HG02870 (cell line): Measurements from ENCODE around the gene VTI1A.
A peak's percentile ranks its signal among the peaks of the same experiment; 100 is the strongest.

Source experiments
- ATAC-seq: cut with Tn5 transposase; IDR thresholded peaks from one replicate; pipeline ENCODE4 v1.9.1; 2021; ENCODE audit warnings: mild to moderate bottlenecking, moderate library complexity; ENCODE audit not compliant: unreplicated experiment

VTI1A gene

DNA sequence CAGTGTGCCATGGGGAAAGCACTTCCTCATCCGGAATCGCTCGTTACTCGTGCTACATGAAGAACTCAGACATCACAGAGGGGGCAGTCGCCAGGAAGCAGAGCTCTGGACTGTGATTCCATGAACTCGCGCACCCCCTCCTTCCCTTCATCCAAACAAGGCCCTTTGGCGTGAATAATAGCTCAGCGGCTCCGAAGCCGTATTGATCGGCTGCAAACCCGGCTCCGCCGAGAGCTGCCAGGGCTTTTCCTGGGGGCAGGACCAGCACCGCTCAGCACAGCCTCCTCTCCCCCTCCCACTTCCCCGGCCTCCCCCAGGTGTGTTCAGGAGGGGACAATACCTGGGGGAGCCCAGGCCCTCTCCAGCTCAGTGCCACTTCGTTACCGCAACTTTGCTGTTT is 374.0 kb downstream of the VTI1A start:
- no peak for ATAC-seq

- ATAC-seq, result no peak
Measured at GRCh38 chr10:112821663-112822062, 374.6 kb downstream of the VTI1A start.

DNA sequence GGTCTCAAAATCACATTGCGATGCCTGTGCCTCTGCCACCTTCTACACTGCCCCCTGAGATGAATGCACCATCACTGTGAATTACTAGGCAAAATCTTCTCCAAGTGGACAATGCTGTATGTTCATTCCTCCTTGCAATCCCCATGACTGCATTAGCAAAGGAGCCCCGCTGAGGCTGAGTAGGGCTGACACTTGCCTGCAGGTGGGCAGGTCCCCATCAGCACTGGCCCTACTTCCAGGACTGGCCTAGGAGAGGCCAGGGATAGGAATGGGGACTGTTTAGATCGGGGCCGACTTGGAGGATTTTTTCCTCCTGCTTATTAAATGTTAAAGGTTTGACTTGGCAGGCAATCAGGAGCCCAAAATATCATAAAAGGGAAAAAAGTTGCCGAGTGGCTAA is 376.0 kb downstream of the VTI1A start:
- no peak for ATAC-seq

DNA sequence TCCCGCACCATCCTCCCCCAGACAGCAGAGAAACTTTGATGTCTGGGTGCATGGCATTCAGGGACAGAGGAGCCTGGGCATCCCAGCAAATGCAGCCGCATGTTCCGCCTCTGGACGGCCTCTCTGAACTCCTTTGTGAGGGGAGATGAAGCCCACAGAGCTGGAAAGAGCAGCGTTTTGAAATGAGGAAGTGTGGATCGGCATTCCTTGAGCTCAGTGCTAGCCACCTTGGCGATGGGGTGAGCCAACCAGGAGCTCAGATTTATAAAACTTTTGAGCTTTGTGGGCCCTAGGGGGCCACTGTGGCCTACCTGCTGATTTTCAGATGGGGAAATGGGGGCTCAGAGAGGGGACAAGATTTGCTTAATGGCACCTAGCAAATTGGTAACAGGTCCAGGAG is 376.6 kb downstream of the VTI1A start:
- no peak for ATAC-seq

DNA sequence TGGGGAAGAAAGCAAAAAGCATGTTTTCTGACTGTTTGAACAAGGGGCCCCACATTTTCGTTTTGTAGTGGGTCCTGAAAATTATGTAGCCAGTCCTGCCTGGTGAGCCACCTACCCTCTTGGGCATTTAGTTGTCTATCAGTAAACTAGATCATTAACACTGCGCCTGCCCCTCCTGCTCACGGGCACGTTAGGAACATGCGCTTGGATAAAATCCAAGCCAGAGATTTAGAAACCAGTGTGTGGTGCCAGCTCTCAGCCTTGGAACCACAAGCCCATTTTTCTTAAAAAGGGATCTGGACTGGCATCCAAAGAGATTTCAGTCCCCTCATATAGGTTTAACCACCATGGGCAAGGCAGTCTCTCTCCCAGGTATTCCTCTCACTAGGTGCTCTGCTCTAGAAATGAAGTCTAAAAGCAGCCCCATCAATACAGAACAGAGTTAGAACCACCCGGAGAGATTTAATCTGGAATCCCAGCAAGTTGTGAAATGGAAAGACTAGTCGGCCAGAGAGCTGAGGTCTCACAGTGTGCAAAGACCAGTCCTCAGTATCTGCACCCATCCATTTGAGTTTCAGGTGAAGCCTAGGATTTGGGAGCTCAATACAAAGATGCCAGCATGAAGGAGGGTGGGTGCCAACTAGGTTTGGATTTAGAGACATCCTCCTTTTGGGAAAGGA is 379.1 kb downstream of the VTI1A start:
- no peak for ATAC-seq

DNA sequence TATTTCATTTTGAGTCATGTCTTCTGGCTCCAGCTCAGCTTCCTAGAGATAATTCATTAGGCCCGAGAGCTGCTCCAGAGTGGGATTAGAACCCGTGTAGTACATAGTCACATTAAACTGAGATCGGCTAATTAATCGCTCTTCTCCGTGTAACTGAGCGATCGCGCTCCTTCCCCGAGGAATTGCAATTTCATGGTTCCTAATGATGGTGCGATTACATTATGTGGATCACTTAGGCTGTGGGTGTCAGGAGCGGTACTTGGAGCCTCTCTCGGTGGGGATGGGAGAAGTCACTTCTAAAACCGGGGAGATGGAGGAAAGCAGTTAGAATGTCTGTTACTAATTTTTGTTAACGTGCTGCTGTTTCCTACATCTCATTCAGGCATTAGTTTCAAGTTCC is 380.1 kb downstream of the VTI1A start:
- ATAC-seq, result no peak

DNA sequence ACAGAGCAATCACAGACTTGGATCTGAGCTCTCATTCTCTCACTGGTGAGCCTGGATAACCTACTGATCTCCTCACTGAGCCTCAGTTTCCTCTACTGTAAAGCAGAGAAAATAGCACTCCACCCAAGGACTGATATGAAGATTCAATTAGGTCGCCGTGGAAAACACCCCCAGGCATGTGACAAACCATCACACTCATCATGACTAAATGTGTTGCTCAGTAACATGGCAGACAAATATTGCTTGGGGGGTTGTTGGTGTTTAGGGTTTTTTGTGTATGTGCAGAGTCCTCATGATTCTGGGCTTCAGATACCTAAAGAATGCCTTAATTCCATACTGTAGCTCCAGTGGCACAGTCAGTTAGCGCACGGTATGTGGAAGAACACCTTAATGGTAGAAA is 380.9 kb downstream of the VTI1A start:
- ATAC-seq, result no peak

- no peak for ATAC-seq
Measured at GRCh38 chr10:112831859-112832258, 384.8 kb downstream of the VTI1A start.

DNA sequence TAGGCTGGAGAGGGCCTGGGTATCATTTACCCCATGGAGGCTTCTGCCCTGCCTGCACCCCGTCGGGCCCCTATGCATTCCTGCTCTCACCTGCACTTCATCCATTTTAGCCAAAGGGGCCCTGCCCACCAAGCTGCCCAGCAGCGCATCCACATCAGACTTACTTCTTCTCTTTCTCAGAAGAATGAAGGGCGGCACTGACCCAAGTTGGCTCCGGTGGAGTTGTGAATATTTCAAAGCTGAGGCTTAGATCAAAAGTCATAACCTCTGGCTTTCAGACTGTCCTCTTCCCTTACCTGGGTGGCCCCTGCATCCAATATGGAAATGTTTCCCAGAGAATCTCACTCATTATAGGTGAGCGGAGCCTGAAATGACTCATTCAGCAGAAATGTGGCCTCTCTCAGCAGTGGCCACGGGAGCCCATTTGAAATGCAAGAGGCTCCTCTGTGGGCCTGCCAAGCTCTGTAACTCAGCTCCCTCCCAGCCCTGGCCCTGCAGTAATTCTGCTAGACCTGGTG is 385.4 kb downstream of the VTI1A start:
- ATAC-seq, result no peak

DNA sequence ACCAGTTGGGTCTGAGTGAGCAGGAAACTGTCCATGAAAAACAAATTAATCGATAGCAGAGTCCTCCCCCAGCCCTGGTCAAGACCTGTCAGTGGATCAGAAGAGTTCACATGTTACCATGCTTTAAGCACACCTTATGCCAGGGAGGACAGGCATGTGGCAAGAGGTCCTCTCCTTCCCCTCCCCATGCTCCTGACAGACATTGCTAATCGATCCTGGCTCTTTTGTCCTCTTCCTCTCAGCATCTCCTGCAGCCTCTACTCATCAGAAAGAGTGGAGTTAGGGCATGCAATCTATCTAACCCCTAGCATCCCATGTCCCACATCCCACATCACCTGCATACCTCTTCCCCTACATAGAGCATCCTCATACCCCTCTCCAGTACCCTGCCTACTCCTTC is 385.9 kb downstream of the VTI1A start:
- ATAC-seq, result no peak

DNA sequence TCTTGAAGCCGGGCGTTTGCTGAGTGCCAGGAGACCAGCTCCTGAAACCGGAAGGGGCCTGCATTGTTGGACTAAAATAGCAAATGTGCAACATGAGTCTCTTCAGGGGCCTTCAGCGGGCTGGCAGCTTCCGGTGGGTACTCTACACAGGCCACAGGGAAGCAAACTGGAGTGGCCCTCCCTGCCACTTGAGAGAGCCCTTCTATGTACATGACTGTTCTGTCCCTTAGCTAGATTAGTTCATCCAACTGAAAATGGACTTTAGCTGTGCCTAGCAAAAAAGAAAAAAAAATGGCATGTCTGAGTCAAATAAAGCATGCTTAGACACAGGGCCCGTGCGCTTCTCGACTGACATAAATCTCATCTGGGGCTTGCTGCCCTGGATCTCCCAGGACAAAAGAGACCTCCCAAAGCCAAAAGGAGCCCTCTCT is 387.8 kb downstream of the VTI1A start:
- ATAC-seq, result no peak

DNA sequence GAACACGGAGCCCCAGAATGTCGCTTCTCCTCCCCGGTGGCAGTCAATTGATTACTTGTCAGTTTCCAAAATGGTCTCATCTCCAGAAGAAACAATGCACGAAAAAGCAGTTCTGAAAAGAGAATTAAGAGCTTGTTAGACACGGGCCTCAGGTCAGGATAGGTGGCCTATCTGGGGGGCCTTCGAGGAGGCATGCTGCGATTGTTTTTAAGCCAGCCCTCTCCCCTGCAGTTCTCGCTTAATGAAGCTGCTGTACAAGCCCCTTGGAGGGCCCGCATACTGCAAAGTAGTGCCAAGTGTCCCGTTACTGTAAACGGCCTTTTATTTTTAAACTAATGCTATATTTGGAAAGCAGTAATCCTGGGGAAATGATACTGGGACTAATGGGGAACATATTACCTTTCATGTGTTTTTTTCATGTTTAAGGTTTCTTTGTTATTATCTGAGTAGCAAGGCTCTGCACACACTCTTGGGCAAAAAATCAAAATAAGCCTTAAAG is 388.3 kb downstream of the VTI1A start:
- ATAC-seq, result no peak

DNA sequence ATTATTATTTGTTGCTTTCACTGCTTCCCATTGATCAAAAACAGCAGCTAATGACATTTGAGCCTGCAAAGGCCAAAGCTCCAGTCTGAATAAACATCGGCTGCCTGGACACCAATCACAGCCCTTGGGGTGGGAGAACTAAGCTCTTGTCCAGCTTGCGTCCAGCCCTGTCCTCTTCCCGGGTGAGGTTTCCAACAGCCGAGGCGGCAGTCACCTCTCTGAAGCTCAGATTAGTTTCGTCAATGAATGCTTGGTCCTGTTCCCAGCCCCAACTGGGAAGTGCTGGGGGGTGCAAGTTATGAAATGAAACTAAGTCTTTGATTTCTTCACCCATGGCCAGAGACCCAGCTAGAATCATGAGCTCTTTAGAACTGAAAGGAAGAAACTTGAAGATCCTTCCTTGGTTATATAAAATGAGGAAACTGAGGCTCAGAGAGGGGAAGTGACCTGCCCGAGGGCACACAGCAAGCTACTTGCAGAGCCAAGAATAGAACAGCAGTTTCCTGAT is 389.0 kb downstream of the VTI1A start:
- ATAC-seq, result no peak

- no peak for ATAC-seq
Measured at GRCh38 chr10:112838784-112839481, 391.9 kb downstream of the VTI1A start.

DNA sequence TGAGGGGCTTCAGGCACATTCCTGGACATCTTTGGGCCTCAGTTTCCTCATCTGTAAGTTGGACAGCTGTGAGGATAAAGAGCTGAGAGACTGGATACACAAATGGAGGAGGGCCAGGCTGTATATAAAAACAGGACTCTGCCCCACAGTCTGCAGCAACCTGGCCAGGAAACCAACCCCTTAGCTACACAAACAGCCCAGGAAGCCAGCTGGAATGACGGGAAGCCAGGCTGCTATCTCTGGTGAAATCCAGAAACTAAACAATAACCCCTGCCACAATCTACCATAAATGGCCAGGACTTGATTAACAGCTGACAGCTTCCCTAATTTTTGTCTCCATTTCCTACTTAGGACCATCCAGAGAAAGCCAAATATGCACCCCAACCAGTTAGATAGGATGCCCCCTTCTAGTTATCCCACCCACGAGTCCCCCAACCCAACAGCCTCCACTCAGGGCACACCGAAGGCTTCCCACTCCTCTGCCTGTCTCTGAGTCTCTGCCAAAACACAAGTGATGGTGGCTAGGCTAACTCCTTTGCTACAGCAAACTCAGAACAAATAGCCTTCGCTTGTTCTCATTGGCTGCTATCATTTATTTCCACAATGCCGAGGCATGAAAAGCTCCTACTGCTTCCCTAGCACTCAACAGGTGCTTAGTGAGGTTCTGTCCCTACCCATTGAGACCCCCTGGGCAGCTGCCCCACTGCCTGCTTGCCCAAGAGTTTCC is 393.1 kb downstream of the VTI1A start:
- no peak for ATAC-seq

GRCh38 chr10:112841549-112841948 is 394.5 kb downstream of the VTI1A start:
- ATAC-seq, result no peak

DNA sequence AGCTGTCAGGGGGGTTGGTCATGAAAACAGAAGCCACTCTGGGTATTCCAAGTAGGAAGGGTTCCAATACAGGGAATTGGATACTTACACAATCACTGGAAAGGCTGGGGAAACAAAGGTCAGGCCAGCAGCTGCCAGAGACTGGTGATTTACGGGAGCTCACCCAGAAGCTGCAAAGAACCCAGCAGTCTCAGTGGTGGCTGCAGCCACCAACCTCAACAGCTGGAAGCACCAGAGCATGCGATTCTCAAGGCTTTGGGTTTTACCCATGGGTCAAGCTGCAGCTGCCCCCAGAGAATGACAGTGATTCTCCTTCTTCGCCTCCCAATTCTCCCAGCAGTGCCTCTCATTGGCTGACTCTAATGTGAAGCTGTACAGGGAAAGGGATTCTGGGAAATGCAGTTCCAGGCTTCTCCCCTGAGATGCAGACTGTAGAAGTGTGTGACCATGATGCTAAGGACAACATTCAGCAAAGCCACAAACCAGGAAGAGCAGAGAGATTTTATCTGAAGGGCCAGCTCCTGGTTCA is 395.9 kb downstream of the VTI1A start:
- peak; percentile 89 for ATAC-seq

GRCh38 chr10:112843623-112844022 is 396.6 kb downstream of the VTI1A start:
- ATAC-seq, result no peak

DNA sequence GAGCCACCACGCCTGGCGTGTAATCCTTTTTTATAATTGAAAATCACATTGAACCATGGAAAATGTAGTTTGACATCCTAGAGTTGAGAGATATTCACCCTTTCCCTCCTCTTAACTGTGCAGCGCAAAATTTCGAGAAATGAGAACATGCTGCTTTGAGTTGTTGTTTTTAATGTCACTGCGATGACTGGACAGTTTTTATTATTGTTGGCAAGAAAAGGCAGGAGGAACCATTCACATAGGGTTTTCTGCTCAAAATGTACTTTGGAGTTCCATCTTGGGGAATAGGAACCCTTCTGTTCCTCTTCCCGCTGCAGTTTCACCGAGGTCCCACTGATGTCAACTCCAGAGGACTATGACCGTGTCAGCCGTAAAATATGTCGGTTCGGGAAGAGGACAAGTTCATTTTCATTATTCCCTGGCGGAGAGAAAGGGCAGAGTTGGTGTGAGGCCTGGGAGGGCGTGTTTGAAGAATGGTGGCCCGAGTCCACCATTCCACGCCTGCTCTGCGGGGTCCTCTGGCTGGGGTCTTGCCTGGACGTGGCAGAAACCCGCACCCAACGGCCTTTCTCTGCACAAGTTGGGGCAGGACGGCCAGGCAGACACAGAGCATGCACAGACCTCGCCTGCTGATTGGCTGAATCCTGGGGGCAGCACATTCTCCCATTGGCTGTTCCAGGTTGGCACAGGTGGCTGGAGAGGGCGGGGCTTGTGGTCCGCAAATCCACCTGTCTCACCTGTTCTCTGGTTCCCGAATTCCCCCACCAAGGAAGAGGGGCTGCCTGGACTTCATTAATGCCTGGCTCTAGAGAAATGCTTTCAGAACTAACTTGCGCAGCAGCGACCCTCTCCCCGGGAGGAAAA is 397.9 kb downstream of the VTI1A start:
- no peak for ATAC-seq

- no peak for ATAC-seq
Measured at GRCh38 chr10:112847778-112848177, 400.8 kb downstream of the VTI1A start.
